ENCODE results near the gene FAF1.

Gene FAF1

GRCh38 chr1:50978144-50978851 is 18.2 kb upstream of the FAF1 start:
- peak in 1 of 3 donors; percentile 6 for DNase-seq (ENCODE audit: low read depth in 2 of 3, low spot score in 1 of 3)

- DNase-seq (ENCODE audit: low read depth in 2 of 3, low spot score in 1 of 3) = peak in 1 of 3 donors; percentile 5
Measured at GRCh38 chr1:50977575-50978143, 17.6 kb upstream of the FAF1 start.

GRCh38 chr1:50976890-50977574 is 17.0 kb upstream of the FAF1 start:
- DNase-seq (ENCODE audit: low read depth in 2 of 3, low spot score in 1 of 3) = peak in 1 of 3 donors; percentile 3

- no peak for DNase-seq (ENCODE audit: low read depth in 2 of 3, low spot score in 1 of 3)
Measured at GRCh38 chr1:50976111-50976889, 16.2 kb upstream of the FAF1 start.

- no peak for DNase-seq (ENCODE audit: low read depth in 2 of 3, low spot score in 1 of 3)
Measured at GRCh38 chr1:50975436-50975835, 15.4 kb upstream of the FAF1 start.

GRCh38 chr1:50974618-50974935 is 14.5 kb upstream of the FAF1 start:
- no peak for DNase-seq (ENCODE audit: low read depth in 2 of 3, low spot score in 1 of 3)

- DNase-seq (ENCODE audit: low read depth in 2 of 3, low spot score in 1 of 3) = no peak
Measured at GRCh38 chr1:50973875-50974617, 14.0 kb upstream of the FAF1 start.

GRCh38 chr1:50973255-50973654 is 13.2 kb upstream of the FAF1 start:
- DNase-seq (ENCODE audit: low read depth in 2 of 3, low spot score in 1 of 3) = no peak

- no peak for DNase-seq (ENCODE audit: low read depth in 2 of 3, low spot score in 1 of 3)
Measured at GRCh38 chr1:50972766-50973165, 12.7 kb upstream of the FAF1 start.

- DNase-seq (ENCODE audit: low read depth in 2 of 3, low spot score in 1 of 3) = no peak
Measured at GRCh38 chr1:50971748-50972305, 11.8 kb upstream of the FAF1 start.

- no peak for DNase-seq (ENCODE audit: low read depth in 2 of 3, low spot score in 1 of 3)
Measured at GRCh38 chr1:50970931-50971582, 11.0 kb upstream of the FAF1 start.

- no peak for DNase-seq (ENCODE audit: low read depth in 2 of 3, low spot score in 1 of 3)
Measured at GRCh38 chr1:50970509-50970887, 10.4 kb upstream of the FAF1 start.

- DNase-seq (ENCODE audit: low read depth in 2 of 3, low spot score in 1 of 3) = peak in 1 of 3 donors; percentile 29
Measured at GRCh38 chr1:50969611-50970508, 9.8 kb upstream of the FAF1 start, which contains the start of gene CDKN2C. TSS of gene CDKN2C (plus strand) at chr1:50970245. CDS start at chr1:50970369, 124 bp downstream.

- DNase-seq (ENCODE audit: low read depth in 2 of 3, low spot score in 1 of 3) = peak in 1 of 3 donors; percentile 33
Measured at GRCh38 chr1:50968821-50969610, 8.9 kb upstream of the FAF1 start.

GRCh38 chr1:50968158-50968820 is 8.2 kb upstream of the FAF1 start:
- peak; percentile 58 to 80 (median 68) for DNase-seq (ENCODE audit: low read depth in 2 of 3, low spot score in 1 of 3)

- DNase-seq (ENCODE audit: low read depth in 2 of 3, low spot score in 1 of 3) = no peak
Measured at GRCh38 chr1:50967416-50968157, 7.5 kb upstream of the FAF1 start.

GRCh38 chr1:50966991-50967390 is 6.9 kb upstream of the FAF1 start:
- no peak for DNase-seq (ENCODE audit: low read depth in 2 of 3, low spot score in 1 of 3)

All from stimulated activated CD4-positive, alpha-beta T cell treated with anti-CD3 and anti-CD28 coated beads, Interleukin-12 subunit alpha, Interleukin-12 subunit beta, amount 100 ng/mL, for 48 hours (primary cell).